Smooth muscle cell (in vitro differentiated cells): Measurements from ENCODE around the gene GPC3. TPM values are rescaled to one million over a fixed set of nuclear protein-coding genes. Genes with fewer than 3 reads are reported as not detected.
A peak's percentile ranks its signal among the peaks of the same experiment; 100 is the strongest.

Experiments
- DNase-seq: peaks from one replicate; lab custom pipeline; 2025; ENCODE audit not compliant: unreplicated experiment; lab: John Stamatoyannopoulos, UW
- H2AFZ ChIP-seq: fragments of 200-600 bp; sonication (generic); 2 replicates; pipeline ENCODE4 v1.6.0; 2016; ENCODE audit warnings: antibody characterized with exemption, low read depth, mild to moderate bottlenecking
- H3F3A ChIP-seq: fragments of 200-600 bp; sonication (generic); 2 replicates; pipeline ENCODE4 v1.6.0; 2017; ENCODE audit warnings: antibody characterized with exemption, low read depth
- H3K27ac ChIP-seq: fragments of 200-600 bp; sonication (generic); 2 replicates; pipeline ENCODE4 v1.5.1; 2016; ENCODE audit warnings: low read depth, mild to moderate bottlenecking
- H3K27me3 ChIP-seq: fragments of 200-600 bp; sonication (generic); 2 replicates; pipeline ENCODE4 v1.6.1; 2016; ENCODE audit warnings: low read depth, mild to moderate bottlenecking
- H3K36me3 ChIP-seq: fragments of 200-600 bp; sonication (generic); 2 replicates; pipeline ENCODE4 v1.5.1; 2016; ENCODE audit warnings: low read depth
- H3K4me1 ChIP-seq: fragments of 200-600 bp; sonication (generic); 2 replicates; pipeline ENCODE4 v1.5.1; 2016; ENCODE audit warnings: low read depth
- H3K4me2 ChIP-seq: fragments of 200-600 bp; sonication (generic); 2 replicates; pipeline ENCODE4 v1.6.0; 2016; ENCODE audit warnings: mild to moderate bottlenecking
- H3K4me3 ChIP-seq: fragments of 200-600 bp; sonication (generic); 2 replicates; pipeline ENCODE4 v1.5.1; 2016; ENCODE audit warnings: mild to moderate bottlenecking
- H3K79me2 ChIP-seq: fragments of 200-600 bp; sonication (generic); 2 replicates; pipeline ENCODE4 v1.6.0; 2016; ENCODE audit warnings: low read depth, mild to moderate bottlenecking
- H3K9ac ChIP-seq: fragments of 200-600 bp; sonication (generic); 2 replicates; pipeline ENCODE4 v1.6.0; 2016; ENCODE audit warnings: low read depth
- H3K9me3 ChIP-seq: fragments of 200-600 bp; sonication (generic); replicated peaks from 2 replicates; pipeline ENCODE4 v1.5.1; 2016; ENCODE audit warnings: low read depth
- H4K20me1 ChIP-seq: fragments of 200-600 bp; sonication (generic); 2 replicates; pipeline ENCODE4 v1.6.0; 2016; ENCODE audit warnings: low read depth
- CTCF ChIP-seq: fragments of 200-600 bp; sonication (generic); IDR thresholded peaks from 2 replicates; pipeline ENCODE4 v1.5.1; 2017; ENCODE audit warnings: borderline replicate concordance, mild to moderate bottlenecking, antibody characterized with exemption; ENCODE audit not compliant: insufficient read depth, poor library complexity, severe bottlenecking
- WGBS: methylation state at CpG from one replicate; pipeline ENCODE4 v1.1.7; 2016; ENCODE audit warnings: low lambda C conversion rate; 5-methylcytosine and 5-hydroxymethylcytosine counted together
- polyA plus RNA-seq: library from polyadenylated mRNA; unstranded; fragments of >200 nt; fragmentation: Nextera tagmentation; extraction: Ambion mirVana; gene quantifications from 2 replicates; pipeline ENCODE4 v1.2.1, GENCODE V29; 2016
- total RNA-seq: library from RNA; depleted of rRNA; stranded (reverse); fragments of >200 nt; gene quantifications from 2 replicates; pipeline ENCODE4 v1.2.3, GENCODE V29; 2014

GPC3 gene
- total RNA-seq: 120 and 155 TPM in 2 replicates
- polyA plus RNA-seq: 161 and 191 TPM in 2 replicates

GRCh38 chrX:133985164-133985966 lies at the start of gene GPC3:
Gene GPC3, minus strand, starts transcription at chrX:133985594.
- no peak within 1 kb of the TSS for H3K27ac ChIP-seq
- H3K4me2 ChIP-seq: peak within 1 kb of the TSS; percentile 89
- H3K4me3 ChIP-seq: peak within 1 kb of the TSS; percentile 52
- H2AFZ ChIP-seq: peak within 1 kb of the TSS; percentile 46
- H3K9ac ChIP-seq: no peak within 1 kb of the TSS
- DNase-seq: peak; percentile 26
- H3K79me2 ChIP-seq: no peaks in the 10 kb centered on the region
- H3K4me1 ChIP-seq: peaks cover 6% of the 10 kb centered on the region
- 43% methylated on average over 53 of the region's 90 CpGs for WGBS
- no peaks in the 10 kb centered on the region for H3K27me3 ChIP-seq
- no peaks in the 10 kb centered on the region for H4K20me1 ChIP-seq
- TF ChIP-seq CTCF: no peak
- no peaks in the 10 kb centered on the region for H3K36me3 ChIP-seq
- no peaks in the 10 kb centered on the region for H3F3A ChIP-seq
- H3K9me3 ChIP-seq: no peaks in the 10 kb centered on the region

DNA sequence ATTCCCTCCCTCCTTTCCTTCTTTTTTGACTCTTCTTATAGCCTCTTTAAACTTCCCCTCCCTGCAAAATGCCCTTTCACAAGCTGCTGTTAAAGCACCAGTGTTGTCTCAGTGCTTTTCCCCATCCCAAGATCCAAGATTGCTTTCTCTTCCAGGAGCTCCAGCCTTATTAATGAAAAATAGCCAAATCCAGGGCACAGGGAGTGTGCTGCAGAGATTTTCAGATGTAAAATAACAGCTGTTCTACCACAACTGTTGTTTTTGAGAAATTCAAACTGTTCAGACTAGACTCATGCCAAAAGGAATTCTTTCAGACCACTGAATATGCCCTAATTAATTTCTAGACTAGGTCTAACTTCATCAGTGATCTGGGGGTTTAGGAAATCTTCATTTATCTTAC lies 47.0 kb upstream of the GPC3 start:
- Histone ChIP-seq H3K9ac (no peak overlapping the region), H3K4me3 (no peak overlapping the region), H3K27ac (no peak overlapping the region), H3K4me2 (no peak overlapping the region), H3K27me3 (no peaks in the 10 kb centered on the region), H3K79me2 (no peaks in the 10 kb centered on the region), H3K4me1 (peaks cover 3% of the 10 kb centered on the region), H4K20me1 (no peaks in the 10 kb centered on the region), H2AFZ (no peak overlapping the region), H3F3A (no peaks in the 10 kb centered on the region), H3K36me3 (no peaks in the 10 kb centered on the region), H3K9me3 (no peaks in the 10 kb centered on the region)
- DNase-seq: no peak
- TF ChIP-seq CTCF: no peak

DNA sequence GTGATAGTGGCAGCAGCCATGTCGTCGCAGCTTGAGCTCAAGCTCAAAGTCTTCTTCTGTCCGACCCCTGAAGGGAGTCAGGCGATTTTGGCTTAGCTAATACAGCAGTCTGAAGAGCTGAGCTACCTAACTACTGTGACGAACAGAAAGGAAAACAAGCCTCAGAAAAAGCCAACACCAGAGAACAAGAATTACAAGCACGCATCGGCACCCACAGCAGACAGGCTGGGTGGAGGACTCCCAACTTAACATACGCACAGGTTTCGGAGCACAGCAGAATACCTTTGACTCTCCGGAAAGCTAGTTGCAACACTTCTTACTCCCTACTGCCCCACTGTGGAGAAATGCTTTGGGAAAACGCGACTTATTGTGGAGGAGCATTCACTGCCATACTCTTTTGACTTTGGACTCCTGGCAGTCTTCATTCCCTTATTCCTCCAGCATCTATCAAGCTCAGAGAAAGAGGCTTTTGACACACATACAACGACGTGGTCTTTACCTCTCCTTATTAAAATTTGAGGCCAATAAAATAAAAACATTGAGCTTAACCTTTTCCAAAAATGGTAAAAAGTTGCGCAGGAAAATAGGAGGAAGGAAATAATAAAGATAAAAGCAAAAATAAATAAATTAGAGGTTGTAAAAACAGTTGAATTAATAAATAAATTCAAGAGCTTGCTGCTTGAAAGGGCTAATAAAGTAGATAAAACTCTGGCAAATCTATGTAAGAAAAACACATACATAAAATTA lies 41.3 kb upstream of the GPC3 start:
- 43% methylated on average over 15 of the region's 15 CpGs for WGBS
- no peak for DNase-seq
- Histone ChIP-seq H2AFZ (peak overlapping the region; percentile 82), H3K9ac (no peak overlapping the region), H3K4me1 (peaks cover 8% of the 10 kb centered on the region), H4K20me1 (no peaks in the 10 kb centered on the region), H3K27me3 (no peaks in the 10 kb centered on the region), H3K36me3 (no peaks in the 10 kb centered on the region), H3F3A (no peaks in the 10 kb centered on the region), H3K4me3 (peak overlapping the region; percentile 41), H3K27ac (no peak overlapping the region), H3K4me2 (peak overlapping the region; percentile 77), H3K79me2 (no peaks in the 10 kb centered on the region), H3K9me3 (no peaks in the 10 kb centered on the region)
- peak; percentile 51 for TF ChIP-seq CTCF
